GM12892 (cell line): ENCODE data around the gene SVOPL.

Experiments used
- POLR2A ChIP-seq: IDR thresholded peaks from 2 replicates; pipeline ENCODE4 v1.6.1; 2011; ENCODE audit warnings: low read depth, low read length, control low read depth
- POLR2AphosphoS5 ChIP-seq: IDR thresholded peaks from 2 replicates; pipeline ENCODE4 v1.6.1; 2011; ENCODE audit warnings: low read depth, low read length, control low read depth
- TAF1 ChIP-seq: IDR thresholded peaks from 2 replicates; pipeline ENCODE4 v1.6.1; 2011; ENCODE audit warnings: low read depth, mild to moderate bottlenecking, control low read depth, low read length, borderline replicate concordance

- TF ChIP-seq POLR2A = no peak
- TF ChIP-seq POLR2AphosphoS5 = no peak
- TF ChIP-seq TAF1 = no peak
These were observed 147.4 kb downstream of the SVOPL start for GRCh38 chr7:138553805-138554204.
